ENCODE data around the gene RPS21.

The RPS21 gene

DNA sequence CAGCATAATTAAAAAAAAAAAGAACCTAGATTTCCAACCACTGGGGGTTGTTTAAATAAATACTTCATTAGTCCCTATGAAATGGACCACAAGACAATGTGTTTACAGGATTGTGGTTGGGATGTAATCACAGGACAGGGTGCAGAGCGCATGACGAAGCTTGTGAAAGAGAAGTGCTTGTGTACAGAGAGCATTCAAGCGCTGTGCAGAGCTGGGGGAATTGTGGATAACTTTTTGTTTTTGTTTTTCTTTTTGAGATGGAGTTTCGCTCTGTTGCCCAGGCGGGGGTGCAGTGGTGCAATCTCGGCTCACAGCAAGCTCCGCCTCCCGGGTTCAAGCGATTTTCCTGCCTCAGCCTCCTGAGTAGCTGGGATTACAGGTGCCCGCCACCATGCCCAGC, 42.1 kb upstream of the RPS21 start:
- TF ChIP-seq, protein P1, sequence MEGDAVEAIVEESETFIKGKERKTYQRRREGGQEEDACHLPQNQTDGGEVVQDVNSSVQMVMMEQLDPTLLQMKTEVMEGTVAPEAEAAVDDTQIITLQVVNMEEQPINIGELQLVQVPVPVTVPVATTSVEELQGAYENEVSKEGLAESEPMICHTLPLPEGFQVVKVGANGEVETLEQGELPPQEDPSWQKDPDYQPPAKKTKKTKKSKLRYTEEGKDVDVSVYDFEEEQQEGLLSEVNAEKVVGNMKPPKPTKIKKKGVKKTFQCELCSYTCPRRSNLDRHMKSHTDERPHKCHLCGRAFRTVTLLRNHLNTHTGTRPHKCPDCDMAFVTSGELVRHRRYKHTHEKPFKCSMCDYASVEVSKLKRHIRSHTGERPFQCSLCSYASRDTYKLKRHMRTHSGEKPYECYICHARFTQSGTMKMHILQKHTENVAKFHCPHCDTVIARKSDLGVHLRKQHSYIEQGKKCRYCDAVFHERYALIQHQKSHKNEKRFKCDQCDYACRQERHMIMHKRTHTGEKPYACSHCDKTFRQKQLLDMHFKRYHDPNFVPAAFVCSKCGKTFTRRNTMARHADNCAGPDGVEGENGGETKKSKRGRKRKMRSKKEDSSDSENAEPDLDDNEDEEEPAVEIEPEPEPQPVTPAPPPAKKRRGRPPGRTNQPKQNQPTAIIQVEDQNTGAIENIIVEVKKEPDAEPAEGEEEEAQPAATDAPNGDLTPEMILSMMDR (IDR thresholded peaks at IDR 0.05; ENCODE audit: low read depth, low read length, missing control alignments), result no peak
- no peak for DNase-seq (ENCODE audit: low read depth)
- no peak overlapping the region for H3K4me3 ChIP-seq (ENCODE audit: low read depth, low read length)

DNA sequence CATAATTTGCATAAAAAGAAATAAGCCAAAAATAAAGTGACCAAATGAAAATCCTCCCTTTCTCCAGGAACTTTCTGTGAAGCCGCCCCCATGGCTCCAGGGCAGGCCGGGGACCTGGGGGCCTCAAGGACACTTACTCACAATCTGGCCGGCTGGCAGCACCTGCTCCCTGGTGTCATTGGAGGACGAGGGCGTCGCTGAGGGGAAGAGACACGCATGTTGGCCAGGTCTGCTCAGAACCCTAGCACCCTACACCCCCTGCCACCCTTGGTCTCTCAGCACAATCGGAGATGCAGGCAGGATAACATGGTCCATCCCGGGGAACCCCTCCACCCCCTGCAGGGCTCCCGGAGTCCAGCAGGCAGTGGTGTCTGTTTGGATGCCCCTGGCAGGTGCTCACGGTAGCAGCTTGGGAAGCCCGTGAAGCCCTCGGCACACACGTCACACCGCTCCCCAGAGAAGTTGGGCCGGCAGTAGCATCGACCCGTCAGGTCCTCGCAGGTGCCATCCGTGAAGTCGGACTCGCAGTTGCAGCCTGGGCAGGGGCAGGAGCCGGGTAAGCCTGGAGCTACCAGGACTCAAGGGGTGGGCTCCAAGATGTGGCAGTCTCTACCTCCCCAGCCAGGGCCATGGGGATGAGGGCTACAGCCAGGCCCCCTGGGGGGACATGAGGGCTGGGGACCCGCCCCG, 41.1 kb upstream of the RPS21 start:
- no peak for DNase-seq (ENCODE audit: low read depth)
- H3K4me3 ChIP-seq (ENCODE audit: low read depth, low read length), result no peak overlapping the region
- TF ChIP-seq, protein P1 (IDR thresholded peaks at IDR 0.05; ENCODE audit: low read depth, low read length, missing control alignments), result no peak

DNA sequence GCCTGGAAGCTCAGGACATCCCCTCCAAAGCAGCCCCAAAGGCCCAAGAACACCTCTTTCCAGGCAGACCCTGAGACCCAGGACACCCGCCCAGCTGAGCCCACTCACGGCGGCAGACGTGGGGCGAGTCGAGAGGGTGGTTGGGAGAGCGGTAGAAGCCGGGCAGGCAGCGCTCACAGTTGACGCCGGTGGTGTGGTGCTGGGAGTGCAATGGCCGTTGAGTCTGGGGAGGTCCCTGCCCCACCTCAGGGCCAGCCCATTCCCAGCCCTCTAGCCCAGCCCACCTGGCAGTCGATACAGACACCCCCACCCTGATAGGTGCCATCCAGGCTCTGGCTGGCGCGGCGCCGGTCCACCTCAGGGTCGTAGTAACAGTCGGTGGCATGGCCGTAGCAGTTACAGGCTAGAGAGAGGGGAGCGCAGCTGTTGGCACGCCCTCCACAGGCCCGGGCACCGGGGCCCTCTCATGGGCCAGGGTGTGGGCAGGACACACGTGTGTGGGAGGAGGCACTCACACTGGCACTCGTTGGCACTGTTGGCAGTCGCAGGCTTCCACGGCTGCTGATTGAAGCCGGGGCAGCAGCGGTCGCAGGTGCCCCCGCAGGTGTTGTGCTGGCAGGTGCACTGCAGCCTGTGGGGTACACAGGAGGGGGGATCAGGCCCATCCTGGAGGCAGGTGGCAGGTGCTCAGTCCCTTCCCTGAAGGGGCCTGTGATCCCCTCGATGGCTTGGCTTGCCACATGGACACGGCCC, 40.3 kb upstream of the RPS21 start:
- DNase-seq (ENCODE audit: low read depth), result no peak

DNA sequence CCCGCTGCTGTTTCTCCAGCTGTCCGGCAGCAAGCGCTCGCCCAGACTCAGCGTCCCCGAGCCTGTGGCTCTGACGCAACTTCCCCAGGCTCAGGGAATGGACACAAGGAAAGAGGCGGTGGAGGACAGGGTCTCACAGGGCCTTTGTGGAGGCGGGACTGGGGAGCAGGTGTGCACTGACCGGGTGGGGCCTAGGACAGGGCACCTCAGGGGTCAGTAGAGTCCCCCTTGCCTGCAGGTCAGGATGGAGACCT, 39.8 kb upstream of the RPS21 start:
- TF ChIP-seq, protein P1 (IDR thresholded peaks at IDR 0.05; ENCODE audit: low read depth, low read length, missing control alignments), result no peak
- H3K4me3 ChIP-seq (ENCODE audit: low read depth, low read length), result no peak overlapping the region
- DNase-seq (ENCODE audit: low read depth), result no peak

More for the DNA sequence above, 40.3 kb upstream of the RPS21 start:
- no peak overlapping the region for H3K4me3 ChIP-seq (ENCODE audit: low read depth, low read length)
- TF ChIP-seq, protein P1 (IDR thresholded peaks at IDR 0.05; ENCODE audit: low read depth, low read length, missing control alignments), result no peak

DNA sequence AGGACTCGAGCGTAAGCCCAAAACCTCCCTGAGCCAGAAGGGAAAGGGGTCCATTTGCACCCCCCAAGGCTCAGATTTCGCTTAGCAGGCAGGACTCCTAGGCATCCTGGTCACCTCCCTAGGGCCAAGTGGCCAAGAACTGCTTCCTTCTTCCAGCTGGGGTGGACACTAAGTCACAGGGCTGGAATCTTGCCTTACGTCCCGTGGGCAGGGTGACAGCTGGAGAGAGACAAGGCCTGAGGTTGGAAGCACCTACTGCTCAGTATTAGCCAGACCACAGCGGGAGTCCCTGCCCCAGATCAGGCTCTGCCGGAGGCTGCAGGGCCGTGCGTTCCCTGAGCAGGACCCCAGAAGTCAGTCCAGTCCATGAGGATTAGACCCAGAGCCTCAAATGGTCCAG, 39.5 kb upstream of the RPS21 start:
- TF ChIP-seq, protein P1 (IDR thresholded peaks at IDR 0.05; ENCODE audit: low read depth, low read length, missing control alignments), result no peak
- no peak for DNase-seq (ENCODE audit: low read depth)
- no peak overlapping the region for H3K4me3 ChIP-seq (ENCODE audit: low read depth, low read length)

DNA sequence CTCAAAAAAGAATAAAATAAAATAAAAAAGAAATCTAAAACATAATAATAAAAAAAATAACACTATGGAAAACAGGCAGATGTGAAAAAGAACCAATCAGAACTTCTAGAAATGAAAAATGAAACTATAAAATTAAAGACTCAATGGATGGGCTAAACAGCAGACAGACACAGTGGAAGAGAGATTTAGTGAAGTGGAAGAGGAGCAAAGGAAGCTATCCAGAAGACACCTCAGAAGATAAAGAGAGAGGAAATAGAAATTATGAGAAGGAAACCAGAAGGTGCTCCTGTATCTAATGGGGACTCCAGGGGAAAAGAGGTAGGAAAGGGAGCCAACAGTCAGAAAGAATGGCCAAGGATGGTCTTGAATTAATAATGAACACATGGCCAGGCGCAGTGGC, 38.3 kb upstream of the RPS21 start:
- no peak for DNase-seq (ENCODE audit: low read depth)
- TF ChIP-seq, protein P1 (IDR thresholded peaks at IDR 0.05; ENCODE audit: low read depth, low read length, missing control alignments), result no peak
- H3K4me3 ChIP-seq (ENCODE audit: low read depth, low read length), result no peak overlapping the region

Measured in GM12864 (cell line).